Prostate gland (tissue), 2 donors: Measurements from ENCODE around the gene FFAR2. TPM values are rescaled to one million over a fixed set of nuclear protein-coding genes. Genes with fewer than 3 reads are reported as not detected.
"Not testable (repeated sequence)": the region's sequence is repeated elsewhere in the genome, so short reads cannot be mapped to it uniquely, and the experiment has no call there.

Experiments used
- DNase-seq: peaks from one replicate; pipeline ENCODE4 v3.0.0-alpha.2; 2019; ENCODE audit warnings: low spot score
- H3K27ac ChIP-seq, 2 donors: fragments of 200-600 bp; sonication (generic); 2 replicates each; pipeline ENCODE4 v1.5.1; 2017 to 2019
- H3K27me3 ChIP-seq: fragments of 200-600 bp; sonication (generic); replicated peaks from 2 replicates; pipeline ENCODE4 v1.5.1; 2019; ENCODE audit not compliant: insufficient read depth
- H3K36me3 ChIP-seq, 2 donors: fragments of 200-600 bp; sonication (generic); 1 replicate in 1 of 2; 2 replicates in 1 of 2; pipeline versions ENCODE4 v1.5.1 to v1.8.1; 2017 to 2019
- H3K4me1 ChIP-seq: fragments of 200-600 bp; sonication (generic); replicated peaks from 2 replicates; pipeline ENCODE4 v1.5.1; 2019
- H3K4me3 ChIP-seq, 2 donors: fragments of 200-600 bp; sonication (generic); 2 replicates each; pipeline ENCODE4 v1.5.1; 2017 to 2019
- H3K9me3 ChIP-seq: fragments of 200-600 bp; sonication (generic); 2 replicates; pipeline ENCODE4 v1.5.1; 2017
- CTCF ChIP-seq, 4 experiments: fragments of 200-600 bp in 2 of 4; fragments of 450-650 bp in 2 of 4; sonication (generic) in 2 of 4; IDR thresholded peaks; 1 replicate in 3 of 4; 2 replicates in 1 of 4; pipeline ENCODE4 v1.5.1; 2016 to 2019; ENCODE audit warnings: antibody characterized with exemption in 4 of 4, mild to moderate bottlenecking in 2 of 4, moderate library complexity in 2 of 4
- POLR2A ChIP-seq: fragments of 450-650 bp; IDR thresholded peaks from one replicate; pipeline ENCODE4 v1.6.1; 2016; ENCODE audit warnings: antibody characterized with exemption, mild to moderate bottlenecking
- POLR2AphosphoS5 ChIP-seq: sonication (generic); formaldehyde crosslinking; IDR thresholded peaks from one replicate; pipeline ENCODE4 v1.6.1; 2017; ENCODE audit warnings: antibody characterized with exemption
- WGBS: methylation state at CpG from one replicate; pipeline ENCODE4 v1.1.5; 2018; 5-methylcytosine and 5-hydroxymethylcytosine counted together
- intact Hi-C: fragments of 100-400 bp; cut with DNase I; formaldehyde crosslinking; loops from one replicate; pipeline ENCODE4 v1.14.2; 2022
- total RNA-seq, 2 donors: library from RNA; depleted of rRNA; stranded (reverse); fragments of >200 nt; gene quantifications; one replicate each; pipeline ENCODE4 v1.1.0, GENCODE V29; 2016

FFAR2 gene
- total RNA-seq, 2 donors from 2014 or later, result 0.87 TPM; not detected in 1

GRCh38 chr19:35470128-35470527 lies 22.1 kb downstream of the FFAR2 start:
- Histone ChIP-seq H3K27ac (no peak overlapping the region), H3K36me3 (no peaks in the 10 kb centered on the region), H3K4me1 (no peaks in the 10 kb centered on the region), H3K9me3 (no peaks in the 10 kb centered on the region), H3K27me3 (no peaks in the 10 kb centered on the region), H3K4me3 (no peak overlapping the region)
- intact Hi-C loops, result no loop called here
- no peak for DNase-seq
- TF ChIP-seq POLR2A, result no peak
- WGBS, result 79% methylated on average over 7 of the region's 7 CpGs

- intact Hi-C loops, H3K9me3 ChIP-seq, H3K27me3 ChIP-seq, DNase-seq, H3K4me3 ChIP-seq, H3K4me1 ChIP-seq, H3K36me3 ChIP-seq, H3K27ac ChIP-seq: not testable (repeated sequence)
- WGBS, result 91% methylated on average over 4 of the region's 4 CpGs
Observed at GRCh38 chr19:35471075-35471474, 23.0 kb downstream of the FFAR2 start.

- Histone ChIP-seq H3K27ac (no peak overlapping the region), H3K9me3 (no peaks in the 10 kb centered on the region), H3K4me1 (no peaks in the 10 kb centered on the region), H3K36me3 (no peaks in the 10 kb centered on the region), H3K4me3 (no peak overlapping the region), H3K27me3 (no peaks in the 10 kb centered on the region)
- 91% methylated on average over 8 of the region's 8 CpGs for WGBS
- intact Hi-C loops, result no loop called here
- TF ChIP-seq CTCF (IDR thresholded peaks at IDR 0.05), result no peak
- TF ChIP-seq POLR2AphosphoS5, result no peak
- no peak for TF ChIP-seq POLR2A
- DNase-seq, result no peak
Observed at GRCh38 chr19:35471946-35472345, 23.9 kb downstream of the FFAR2 start.

GRCh38 chr19:35474104-35474503 lies 26.0 kb downstream of the FFAR2 start:
- intact Hi-C loops, result no loop called here
- Histone ChIP-seq H3K27ac (no peak overlapping the region), H3K36me3 (no peaks in the 10 kb centered on the region), H3K4me1 (no peaks in the 10 kb centered on the region), H3K9me3 (no peaks in the 10 kb centered on the region), H3K4me3 (no peak overlapping the region), H3K27me3 (no peaks in the 10 kb centered on the region)
- 93% methylated on average over 14 of the region's 14 CpGs for WGBS
- DNase-seq, result no peak
- TF ChIP-seq CTCF (IDR thresholded peaks at IDR 0.05) (no peak), POLR2A (no peak), POLR2AphosphoS5 (no peak)

GRCh38 chr19:35474594-35474993 lies 26.5 kb downstream of the FFAR2 start:
- intact Hi-C loops, H3K9me3 ChIP-seq, H3K4me1 ChIP-seq, H3K27ac ChIP-seq, H3K36me3 ChIP-seq, H3K27me3 ChIP-seq, H3K4me3 ChIP-seq, DNase-seq: not testable (repeated sequence)
- 96% methylated on average over 7 of the region's 7 CpGs for WGBS

GRCh38 chr19:35476149-35476548 lies 28.1 kb downstream of the FFAR2 start:
- no peak for DNase-seq
- no peak for TF ChIP-seq CTCF (IDR thresholded peaks at IDR 0.05)
- no peak for TF ChIP-seq POLR2A
- TF ChIP-seq POLR2AphosphoS5, result no peak
- intact Hi-C loops, result no loop called here
- 51% methylated on average over 4 of the region's 4 CpGs for WGBS
- Histone ChIP-seq H3K27me3 (no peaks in the 10 kb centered on the region), H3K4me3 (no peak overlapping the region), H3K27ac (no peak overlapping the region), H3K9me3 (no peaks in the 10 kb centered on the region), H3K36me3 (no peaks in the 10 kb centered on the region), H3K4me1 (no peaks in the 10 kb centered on the region)
